Endothelial cell of umbilical vein (primary cell): Measurements from ENCODE around the gene CHRD. TPM values are rescaled to one million over a fixed set of nuclear protein-coding genes. Genes with fewer than 3 reads are reported as not detected.

ENCODE experiments used
- BruUV-seq: library from RNA; stranded (reverse); fragments of 400-500 nt; replicated peaks from 2 replicates; lab custom pipeline; 2021; lab: Mats Ljungman, UMichigan
- CTCF ChIA-PET: fragments of 300-600, 350-600 bp; sonication (Branson Sonifier 250); formaldehyde crosslinking; loops from one replicate; lab custom pipeline; 2021; ENCODE audit warnings: antibody characterized with exemption, inconsistent platforms; lab: Charles Lee
- POLR2A ChIA-PET: fragments of 300-600, 350-600 bp; sonication (Branson Sonifier 250); formaldehyde crosslinking; loops from one replicate; lab custom pipeline; 2021; ENCODE audit warnings: antibody characterized with exemption, inconsistent platforms; lab: Charles Lee
- DNase-seq: peaks from one replicate; pipeline ENCODE4 v3.0.0-alpha.2; 2011; ENCODE audit warnings: low read depth, low spot score
- FAIRE-seq: peaks from 2 replicates; lab custom pipeline; 2011; peaks lifted over from hg19 to GRCh38; lab: Jason Lieb, UNC
- H2AFZ ChIP-seq: 2 replicates; pipeline ENCODE4 v1.6.0; 2012; ENCODE audit warnings: low read depth, low read length, control low read depth, inconsistent platforms
- H3K27ac ChIP-seq: 2 replicates; pipeline ENCODE4 v1.5.1; 2011; ENCODE audit warnings: low read depth, mild to moderate bottlenecking, control low read depth, low read length, moderate library complexity; ENCODE audit not compliant: insufficient read depth
- H3K27me3 ChIP-seq, 2 experiments: 2 replicates each; pipeline versions ENCODE4 v1.6.0 to v1.6.1; 2011; ENCODE audit warnings: low read length in 2 of 2, mixed read lengths in 1 of 2; ENCODE audit not compliant: control insufficient read depth in 2 of 2, insufficient read depth in 2 of 2
- H3K36me3 ChIP-seq, 2 experiments: 2 replicates in 1 of 2; 3 replicates in 1 of 2; pipeline ENCODE4 v1.5.1; 2011; ENCODE audit warnings: low read length in 2 of 2, mild to moderate bottlenecking in 1 of 2, moderate library complexity in 1 of 2; ENCODE audit not compliant: control insufficient read depth in 2 of 2, insufficient read depth in 2 of 2; ENCODE audit errors: extremely low read depth in 1 of 2
- H3K4me1 ChIP-seq: 3 replicates; pipeline ENCODE4 v1.5.1; 2011; ENCODE audit warnings: mild to moderate bottlenecking, low read length; ENCODE audit not compliant: control insufficient read depth, insufficient read depth; ENCODE audit errors: extremely low read depth
- H3K4me2 ChIP-seq: 2 replicates; pipeline ENCODE4 v1.6.1; 2011; ENCODE audit warnings: low read length, control low read depth, mixed read lengths; ENCODE audit not compliant: insufficient read depth
- H3K4me3 ChIP-seq, 3 experiments: fragments of 200-600 bp in 1 of 3; sonication (generic), shearing (Covaris generic) in 1 of 3; replicated peaks in 1 of 3; 2 replicates each; pipeline ENCODE4 v1.5.1; 2011 to 2016; ENCODE audit warnings: control low read depth in 3 of 3, low read length in 3 of 3, mild to moderate bottlenecking in 2 of 3, inconsistent platforms in 1 of 3, low read depth in 1 of 3, moderate library complexity in 1 of 3; ENCODE audit not compliant: insufficient read depth in 1 of 3
- H3K79me2 ChIP-seq: 2 replicates; pipeline ENCODE4 v1.6.0; 2012; ENCODE audit warnings: low read length, inconsistent platforms; ENCODE audit not compliant: control insufficient read depth, insufficient read depth
- H3K9ac ChIP-seq: replicated peaks from 2 replicates; pipeline ENCODE3; 2011; ENCODE audit warnings: low read length, control low read depth; ENCODE audit not compliant: insufficient read depth; ENCODE audit errors: extremely low read depth
- H3K9me1 ChIP-seq: replicated peaks from 3 replicates; pipeline ENCODE4 v1.6.0; 2011; ENCODE audit warnings: mild to moderate bottlenecking, low read length; ENCODE audit not compliant: control insufficient read depth, insufficient read depth; ENCODE audit errors: extremely low read depth
- H3K9me3 ChIP-seq: replicated peaks from 2 replicates; pipeline ENCODE4 v1.5.1; 2012; ENCODE audit warnings: low read length, inconsistent platforms; ENCODE audit not compliant: control insufficient read depth, insufficient read depth
- H4K20me1 ChIP-seq: replicated peaks from 2 replicates; pipeline ENCODE3; 2011; ENCODE audit warnings: mild to moderate bottlenecking, low read length; ENCODE audit not compliant: control insufficient read depth, insufficient read depth; ENCODE audit errors: extremely low read depth
- CTCF ChIP-seq, 2 donors: IDR thresholded peaks; 1 replicate in 1 of 2; 2 replicates in 1 of 2; pipeline ENCODE4 v1.5.1; 2011; ENCODE audit warnings: low read length in 2 of 2, mild to moderate bottlenecking in 2 of 2, moderate library complexity in 2 of 2, control low read depth in 1 of 2, inconsistent platforms in 1 of 2, low read depth in 1 of 2; ENCODE audit not compliant: insufficient read depth in 1 of 2; ENCODE audit errors: extremely low read depth in 1 of 2
- EZH2 ChIP-seq: IDR thresholded peaks from 2 replicates; pipeline ENCODE4 v1.6.1; 2012; ENCODE audit warnings: borderline replicate concordance, low read depth, mild to moderate bottlenecking, moderate library complexity, low read length, inconsistent platforms; ENCODE audit not compliant: severe bottlenecking
- FOS ChIP-seq: IDR thresholded peaks from 2 replicates; pipeline ENCODE4 v1.6.1; 2011; ENCODE audit warnings: mild to moderate bottlenecking, low read length, moderate library complexity, borderline replicate concordance; ENCODE audit not compliant: insufficient read depth
- GATA2 ChIP-seq: IDR thresholded peaks from 2 replicates; pipeline ENCODE4 v1.7.0; 2011; ENCODE audit warnings: low read depth, mild to moderate bottlenecking, moderate library complexity, mixed read lengths, low read length; ENCODE audit not compliant: insufficient read length, insufficient read depth
- JUN ChIP-seq: IDR thresholded peaks from 2 replicates; pipeline ENCODE4 v1.6.1; 2011; ENCODE audit warnings: borderline replicate concordance, low read depth; ENCODE audit not compliant: insufficient read length, insufficient read depth
- MAX ChIP-seq: IDR thresholded peaks from 2 replicates; pipeline ENCODE4 v1.6.1; 2011; ENCODE audit not compliant: insufficient read depth, insufficient read length
- MYC ChIP-seq: IDR thresholded peaks from one replicate; pipeline ENCODE4 v1.6.1; 2011; ENCODE audit warnings: mild to moderate bottlenecking, low read depth, low read length
- POLR2A ChIP-seq: IDR thresholded peaks from 2 replicates; pipeline ENCODE4 v1.6.1; 2012; ENCODE audit warnings: low read depth, mild to moderate bottlenecking, control low read depth, low read length
- POLR2AphosphoS5 ChIP-seq: IDR thresholded peaks from 2 replicates; pipeline ENCODE4 v1.6.1; 2012; ENCODE audit warnings: low read depth, mild to moderate bottlenecking, control low read depth, low read length, moderate library complexity; ENCODE audit not compliant: insufficient read depth
- dilution Hi-C: fragments of 300-500 bp; cut with MboI; formaldehyde crosslinking; loops from one replicate; pipeline ENCODE4 v1.15.0; 2019; ENCODE audit warnings: low sequenced_read_pairs; ENCODE audit not compliant: extremely low pct_ligation_motif_present
- intact Hi-C: fragments of 100-400 bp; cut with micrococcal nuclease; formaldehyde crosslinking; loops from one replicate; pipeline ENCODE4 v1.10.0; 2022
- polyA plus RNA-seq, 4 experiments: library from polyadenylated mRNA; depleted of rRNA in 3 of 4; stranded (reverse) in 3 of 4; unstranded in 1 of 4; fragments of >200 nt; gene quantifications; 2 replicates each; pipeline versions ENCODE4 v1.2.1 to v1.2.3, GENCODE V29; 2011 to 2012; ENCODE audit warnings: missing spikeins in 1 of 4
- total RNA-seq: library from RNA; stranded (reverse); gene quantifications from 2 replicates; pipeline ENCODE4 v1.2.3, GENCODE V29; 2021

Gene CHRD
- total and polyA plus RNA-seq, 2 donors (not counting 3 experiments of a cell fraction or from before 2014, with no cell fraction given): 0.40 to 0.54 TPM

DNA sequence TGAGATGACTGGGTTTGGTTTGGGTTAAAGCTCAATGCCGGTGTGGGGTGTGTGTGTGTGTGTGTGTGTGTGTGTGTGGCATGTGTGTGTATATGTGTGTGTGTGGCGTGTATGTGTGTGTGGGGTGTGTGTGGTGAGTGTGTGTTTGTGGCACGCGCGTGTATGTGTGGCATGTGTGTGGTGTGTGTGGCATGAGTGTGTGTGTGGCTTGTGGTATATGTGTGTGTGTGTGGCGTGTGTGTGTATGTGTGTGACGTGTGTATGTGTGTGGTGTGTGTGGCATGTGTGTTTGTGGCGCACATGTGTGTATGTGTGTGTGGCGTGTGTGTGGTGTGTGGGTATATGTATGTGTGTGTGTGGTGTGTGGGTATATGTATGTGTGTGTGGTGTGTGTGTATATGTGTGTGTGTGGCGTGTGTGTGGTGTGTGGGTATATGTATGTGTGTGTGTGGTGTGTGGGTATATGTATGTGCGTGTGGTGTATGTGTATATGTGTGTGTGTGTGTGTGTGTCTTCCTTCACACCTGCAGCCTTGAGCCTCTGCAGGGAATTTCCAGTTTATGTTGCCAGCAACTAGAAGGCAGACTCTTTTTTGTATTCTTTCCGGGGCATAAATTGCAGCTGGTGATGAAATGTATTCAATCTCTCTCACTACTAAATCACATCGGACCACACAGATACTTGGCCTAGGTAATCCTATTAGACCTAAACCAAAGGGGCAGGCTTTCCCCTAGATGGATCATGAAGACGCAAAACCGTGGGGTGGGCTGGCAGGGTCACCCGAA is 34.8 kb downstream of the CHRD start:
- BruUV-seq: no TSS peak
- FAIRE-seq (peak; percentile 68), DNase-seq (no peak)
- dilution Hi-C loops (no loop called here), intact Hi-C loops (no loop called here)
- Histone ChIP-seq H3K4me1 (no peaks in the 10 kb centered on the region), H2AFZ (no peak overlapping the region), H3K4me3 (no peak overlapping the region), H3K36me3 (no peaks in the 10 kb centered on the region), H3K9ac (no peak overlapping the region), H3K27me3 (no peaks in the 10 kb centered on the region), H3K27ac (no peak overlapping the region), H4K20me1 (no peaks in the 10 kb centered on the region), H3K79me2 (no peaks in the 10 kb centered on the region), H3K9me1 (no peaks in the 10 kb centered on the region), H3K4me2 (no peak overlapping the region), H3K9me3 (no peaks in the 10 kb centered on the region)
- ChIA-PET CTCF (interaction anchor here (1.7 to 13.7 kb wide), 6 partner anchors 38 to 126 kb away, joined by 4 to 198 read pairs (median 56); no protein-coding TSS in a partner anchor), POLR2A (no interaction called here)
- no peak for TF ChIP-seq POLR2A
- TF ChIP-seq CTCF (IDR thresholded peaks at IDR 0.05; ENCODE audit: extremely low read depth in 1 of 2, insufficient read depth in 1 of 2, low read depth in 1 of 2, low read length in 2 of 2): no peak
- TF ChIP-seq POLR2AphosphoS5: no peak
- no peak for TF ChIP-seq MAX

- intact Hi-C loops: no loop called here
- H3K36me3 ChIP-seq: no peaks in the 10 kb centered on the region
- no peaks in the 10 kb centered on the region for H3K79me2 ChIP-seq
- H3K27me3 ChIP-seq: no peaks in the 10 kb centered on the region
- no peaks in the 10 kb centered on the region for H4K20me1 ChIP-seq
- no peaks in the 10 kb centered on the region for H3K9me1 ChIP-seq
- no TSS peak for BruUV-seq
- H3K4me3 ChIP-seq: no peak overlapping the region
- no peak overlapping the region for H2AFZ ChIP-seq
- no peaks in the 10 kb centered on the region for H3K4me1 ChIP-seq
- no peaks in the 10 kb centered on the region for H3K9me3 ChIP-seq
- H3K9ac ChIP-seq: no peak overlapping the region
- TF ChIP-seq POLR2A (no peak), CTCF (IDR thresholded peaks at IDR 0.05; ENCODE audit: extremely low read depth in 1 of 2, insufficient read depth in 1 of 2, low read depth in 1 of 2, low read length in 2 of 2) (no peak), MAX (no peak), EZH2 (no peak), POLR2AphosphoS5 (no peak), MYC (no peak), GATA2 (no peak), JUN (no peak), FOS (no peak)
- ChIA-PET POLR2A (no interaction called here), CTCF (interaction anchor here (3.6 to 13.7 kb wide), 4 partner anchors 43 to 125 kb away, joined by 17 to 198 read pairs (median 102); no protein-coding TSS in a partner anchor)
- dilution Hi-C loops: no loop called here
- H3K27ac ChIP-seq: no peak overlapping the region
- no peak for FAIRE-seq
- no peak for DNase-seq
- no peak overlapping the region for H3K4me2 ChIP-seq
Measured at GRCh38 chr3:184415203-184415490, 35.3 kb downstream of the CHRD start.
